K562 (cell line): Measurements from ENCODE around the gene HOXA2. TPM values are rescaled to one million over a fixed set of nuclear protein-coding genes. Genes with fewer than 3 reads are reported as not detected.

Experiments
- ATAC-seq: fragments of 200-7000 bp; cut with Tn5 transposase; 3 replicates; pipeline ENCODE4 v1.9.1; 2020; ENCODE audit warnings: moderate library complexity
- BruUV-seq: library from RNA; stranded (reverse); fragments of 400-500 nt; replicated peaks from 2 replicates; lab custom pipeline; 2021; lab: Mats Ljungman, UMichigan
- CTCF ChIA-PET: fragments of 300-600 bp; formaldehyde crosslinking; extraction: SDS; loops from one replicate; lab custom pipeline; 2021; ENCODE audit warnings: low intra/inter-chr PET ratio; lab: Yijun Ruan, JAX
- POLR2A ChIA-PET: fragments of 300-600, 350-650 bp; sonication (Branson Sonifier 250); formaldehyde crosslinking; extraction: SDS; loops from one replicate; lab custom pipeline; 2021; ENCODE audit warnings: antibody characterized with exemption, inconsistent platforms; lab: Yijun Ruan, JAX
- DNase-seq, 4 experiments: peaks; one replicate each; pipeline versions ENCODE4 v3.0.0 to v3.0.0-alpha.2; 2011 to 2018; ENCODE audit warnings: low spot score in 3 of 4, mixed read lengths in 3 of 4; ENCODE audit errors: extremely low read depth in 1 of 4
- FAIRE-seq: peaks from 2 replicates; lab custom pipeline; 2011; peaks lifted over from hg19 to GRCh38; lab: Jason Lieb, UNC
- H2AFZ ChIP-seq: 2 replicates; pipeline ENCODE4 v1.6.0; 2011; ENCODE audit warnings: low read depth, low read length, control low read depth, inconsistent platforms
- H3K27ac ChIP-seq: fragments of 200-600 bp; 3 replicates; pipeline ENCODE4 v1.8.0; 2011; ENCODE audit warnings: low read depth, mild to moderate bottlenecking, control low read depth, inconsistent platforms, low read length, moderate library complexity, mixed read lengths; ENCODE audit errors: extremely low read depth
- H3K27me3 ChIP-seq, 2 experiments: fragments of 300-600 bp in 1 of 2; 2 replicates in 1 of 2; 3 replicates in 1 of 2; pipeline versions ENCODE4 v1.6.0 to v1.8.0; 2011; ENCODE audit warnings: inconsistent platforms in 2 of 2, low read length in 2 of 2, mild to moderate bottlenecking in 1 of 2, mixed read lengths in 1 of 2, moderate library complexity in 1 of 2; ENCODE audit not compliant: control insufficient read depth in 2 of 2, insufficient read depth in 2 of 2
- H3K36me3 ChIP-seq: fragments of 300-600 bp; 3 replicates; pipeline ENCODE4 v1.8.0; 2011; ENCODE audit warnings: mild to moderate bottlenecking, low read length, inconsistent platforms; ENCODE audit not compliant: control insufficient read depth, insufficient read depth
- H3K4me1 ChIP-seq, 2 experiments: fragments of 200-600 bp in 1 of 2; replicated peaks in 1 of 2; 2 replicates in 1 of 2; 3 replicates in 1 of 2; pipeline versions ENCODE4 v1.5.1 to v1.8.0; 2011; ENCODE audit warnings: inconsistent platforms in 2 of 2, low read length in 2 of 2, mild to moderate bottlenecking in 1 of 2, mixed read lengths in 1 of 2, moderate library complexity in 1 of 2; ENCODE audit not compliant: control insufficient read depth in 2 of 2, insufficient read depth in 2 of 2
- H3K4me2 ChIP-seq: 2 replicates; pipeline ENCODE4 v1.6.1; 2011; ENCODE audit warnings: low read length, control low read depth, inconsistent platforms, mixed read lengths; ENCODE audit not compliant: insufficient read depth
- H3K4me3 ChIP-seq: fragments of 200-600 bp; sonication (generic), shearing (Covaris generic); 2 replicates; pipeline ENCODE4 v1.5.1; 2016; ENCODE audit warnings: control low read depth, inconsistent platforms
- H3K79me2 ChIP-seq: fragments of 200-600 bp; 3 replicates; pipeline ENCODE4 v1.8.0; 2011; ENCODE audit warnings: low read length, inconsistent platforms; ENCODE audit not compliant: control insufficient read depth, insufficient read depth
- H3K9ac ChIP-seq, 2 experiments: 2 replicates each; pipeline versions ENCODE4 v1.6.0 to v1.6.1; 2011; ENCODE audit warnings: low read depth in 2 of 2, low read length in 2 of 2, control low read depth in 1 of 2, inconsistent platforms in 1 of 2, mild to moderate bottlenecking in 1 of 2, mixed read lengths in 1 of 2; ENCODE audit not compliant: insufficient read depth in 1 of 2
- H3K9me1 ChIP-seq: one replicate; pipeline ENCODE4 v1.6.0; 2011; ENCODE audit warnings: inconsistent platforms, mild to moderate bottlenecking, low read length, moderate library complexity; ENCODE audit not compliant: control insufficient read depth, insufficient read depth
- H3K9me3 ChIP-seq: replicated peaks from 2 replicates; pipeline ENCODE4 v1.5.1; 2011; ENCODE audit warnings: low read depth, low read length, inconsistent platforms; ENCODE audit not compliant: control insufficient read depth, insufficient read depth
- H4K20me1 ChIP-seq: replicated peaks from 2 replicates; pipeline ENCODE4 v1.6.1; 2011; ENCODE audit warnings: low read length, inconsistent platforms, mixed read lengths; ENCODE audit not compliant: control insufficient read depth, insufficient read depth
- BCL6 ChIP-seq: fragments of 250-450 bp; sonication (Bioruptor Pico); IDR thresholded peaks from 2 replicates; pipeline ENCODE4 v1.4.0; 2020
- CREM ChIP-seq: IDR thresholded peaks from 2 replicates; pipeline ENCODE4 v1.6.1; 2014; ENCODE audit warnings: antibody characterized with exemption, low read depth
- ELK3 ChIP-seq: fragments of 450-650 bp; formaldehyde crosslinking; IDR thresholded peaks from 2 replicates; pipeline ENCODE4 v1.4.0; 2020; ENCODE audit warnings: mild to moderate bottlenecking
- EP400 ChIP-seq: fragments of 450-650 bp; IDR thresholded peaks from 2 replicates; pipeline ENCODE4 v1.6.1; 2017; ENCODE audit warnings: antibody characterized with exemption, mild to moderate bottlenecking, moderate library complexity
- FIP1L1 ChIP-seq: fragments of 200-400 bp; formaldehyde crosslinking; IDR thresholded peaks from 2 replicates; pipeline ENCODE4 v1.6.1; 2018; ENCODE audit warnings: mild to moderate bottlenecking, low read depth, low read length; ENCODE audit not compliant: poor library complexity, severe bottlenecking
- GABPA ChIP-seq: fragments of 200-800 bp; sonication (Bioruptor generic); conservative IDR thresholded peaks from 2 replicates; pipeline ENCODE4 v1.6.1; 2016; ENCODE audit warnings: low read depth, missing genetic modification characterization, missing compliant biosample characterization
- JUN ChIP-seq, 2 experiments: sonication (generic) in 1 of 2; formaldehyde crosslinking in 1 of 2; IDR thresholded peaks; 2 replicates each; pipeline versions ENCODE4 v1.6.1 to v1.8.0; 2012 to 2022; ENCODE audit warnings: borderline replicate concordance in 2 of 2, mild to moderate bottlenecking in 2 of 2, improper control_type of control experiment in 1 of 2, low read depth in 1 of 2, low read length in 1 of 2, missing genetic modification reagents in 1 of 2
- MEIS2 ChIP-seq: fragments of 450-650 bp; IDR thresholded peaks from 2 replicates; pipeline ENCODE4 v1.6.1; 2014; ENCODE audit warnings: mild to moderate bottlenecking; ENCODE audit not compliant: partially characterized antibody
- RBBP5 ChIP-seq: fragments of 200-600 bp; sonication (generic); IDR thresholded peaks from 2 replicates; pipeline ENCODE4 v1.6.1; 2012; ENCODE audit warnings: borderline replicate concordance, mild to moderate bottlenecking, low read length, control low read depth, inconsistent platforms; ENCODE audit not compliant: insufficient read depth, poor library complexity, severe bottlenecking
- SFPQ ChIP-seq: fragments of 200-400 bp; formaldehyde crosslinking; IDR thresholded peaks from 2 replicates; pipeline ENCODE4 v1.6.1; 2017; ENCODE audit warnings: mild to moderate bottlenecking, low read depth, low read length, moderate library complexity
- TARDBP ChIP-seq: fragments of 450-650 bp; IDR thresholded peaks from 2 replicates; pipeline ENCODE4 v1.6.1; 2016
- TGIF2 ChIP-seq: sonication (generic); formaldehyde crosslinking; IDR thresholded peaks from 2 replicates; pipeline ENCODE4 v1.8.1; 2022; ENCODE audit warnings: mild to moderate bottlenecking, missing genetic modification reagents, moderate library complexity
- ZBTB33 ChIP-seq: sonication (generic); formaldehyde crosslinking; IDR thresholded peaks from 2 replicates; pipeline ENCODE4 v1.8.1; 2023; ENCODE audit warnings: mild to moderate bottlenecking, missing genetic modification reagents
- WGBS: fragments of 100-300 bp; shearing (Covaris generic); methylation state at CpG from one replicate; pipeline ENCODE4 v1.1.6; 2016; ENCODE audit warnings: low coverage, mixed read lengths; ENCODE audit not compliant: insufficient coverage; ENCODE audit errors: missing lambda C conversion rate; 5-methylcytosine and 5-hydroxymethylcytosine counted together
- in situ Hi-C: fragments of 300-500 bp; cut with MboI; formaldehyde crosslinking; loops from 4 replicates; pipeline ENCODE4 v1.15.0; 2018; ENCODE audit warnings: inconsistent platforms, mixed read lengths
- intact Hi-C: fragments of 100-400 bp; cut with micrococcal nuclease; formaldehyde crosslinking; loops from 2 replicates; pipeline ENCODE4 v1.14.2; 2022
- polyA plus RNA-seq, 8 experiments: library from polyadenylated mRNA; depleted of rRNA in 4 of 8; stranded (reverse) in 5 of 8; unstranded in 3 of 8; fragments of >200 nt; fragmentation: Nextera tagmentation in 2 of 8; fragmentation: Illumina TruSeq in 1 of 8; extraction: Ambion mirVana in 2 of 8; extraction: Trizol in 1 of 8; gene quantifications; 2 replicates each; pipeline versions ENCODE4 v1.2.1 to v1.2.3, GENCODE V29; 2011 to 2014; ENCODE audit warnings: inconsistent platforms in 1 of 8, missing spikeins in 1 of 8
- total RNA-seq, 7 experiments: library from RNA; depleted of rRNA in 6 of 7; stranded (reverse); fragments of >200 nt in 6 of 7; fragmentation: Illumina TruSeq in 2 of 7; extraction: Trizol in 2 of 7; gene quantifications; 2 replicates each; pipeline versions ENCODE4 v1.2.1 to v1.2.3, GENCODE V29; 2011 to 2021; ENCODE audit warnings: low replicate concordance in 1 of 7

Gene HOXA2
- total and polyA plus RNA-seq, 9 of the 15 experiments (the other 6 are each of a cell fraction or from before 2014, with no cell fraction given), result 0.04 TPM; not detected in 8

GRCh38 chr7:27095050-27095896, 7.2 kb downstream of the HOXA2 start:
- H3K79me2 ChIP-seq, result no peaks in the 10 kb centered on the region
- no peak for FAIRE-seq
- no peak for DNase-seq
- no peak for TF ChIP-seq JUN (IDR thresholded peaks at IDR 0.05; ENCODE audit: borderline replicate concordance, low read depth, low read length)
- TF ChIP-seq JUN (CRISPR knock-in tag; IDR thresholded peaks at IDR 0.05; ENCODE audit: borderline replicate concordance), result no peak
- TF ChIP-seq BCL6 (CRISPR knock-in tag), result no peak
- no peak for TF ChIP-seq CREM
- no peak for TF ChIP-seq GABPA
- TF ChIP-seq MEIS2, result no peak
- TF ChIP-seq TARDBP, result no peak
- no peak for TF ChIP-seq ELK3 (CRISPR knock-in tag)
- no peak for TF ChIP-seq ZBTB33
- TF ChIP-seq FIP1L1, result no peak
- TF ChIP-seq TGIF2 (CRISPR knock-in tag), result no peak
- no peak for TF ChIP-seq SFPQ
- TF ChIP-seq RBBP5, result no peak
- no peak for TF ChIP-seq EP400

More at GRCh38 chr7:27095050-27095896, 7.2 kb downstream of the HOXA2 start:
- Histone ChIP-seq H3K27me3 (peaks cover 35 to 54% of the 10 kb centered on the region in 2 experiments; a peak in 4 of 5 replicates), H3K36me3 (no peaks in the 10 kb centered on the region), H3K9me3 (no peaks in the 10 kb centered on the region), H3K9me1 (no peaks in the 10 kb centered on the region), H3K4me2 (no peak overlapping the region), H4K20me1 (no peaks in the 10 kb centered on the region), H3K4me1 (peaks cover 0 to 13% of the 10 kb centered on the region in 2 experiments; a peak in 2 of 5 replicates), H3K4me3 (no peak overlapping the region), H3K9ac (no peak overlapping the region), H3K27ac (no peak overlapping the region), H2AFZ (no peak overlapping the region)
- ATAC-seq, result no peak
- ChIA-PET POLR2A (no interaction called here), CTCF (no interaction called here)
- in situ Hi-C loops (no loop called here), intact Hi-C loops (no loop called here)
- BruUV-seq, result no TSS peak
- WGBS, result 25% methylated on average over 16 of the region's 33 CpGs
